Stimulated activated CD4-positive, alpha-beta T cell treated with anti-CD3 and anti-CD28 coated beads, TNF-alpha, amount 100 ng/mL, for 24 hours (primary cell): ENCODE data around the gene GBF1.
"Not testable (repeated sequence)": the region's sequence is repeated elsewhere in the genome, so short reads cannot be mapped to it uniquely, and the experiment has no call there.

Experiments used
- DNase-seq, 3 experiments: peaks; one replicate each; pipeline ENCODE4 v3.0.0-alpha.2; 2020; ENCODE audit warnings: low read depth in 3 of 3

GBF1 gene

DNA sequence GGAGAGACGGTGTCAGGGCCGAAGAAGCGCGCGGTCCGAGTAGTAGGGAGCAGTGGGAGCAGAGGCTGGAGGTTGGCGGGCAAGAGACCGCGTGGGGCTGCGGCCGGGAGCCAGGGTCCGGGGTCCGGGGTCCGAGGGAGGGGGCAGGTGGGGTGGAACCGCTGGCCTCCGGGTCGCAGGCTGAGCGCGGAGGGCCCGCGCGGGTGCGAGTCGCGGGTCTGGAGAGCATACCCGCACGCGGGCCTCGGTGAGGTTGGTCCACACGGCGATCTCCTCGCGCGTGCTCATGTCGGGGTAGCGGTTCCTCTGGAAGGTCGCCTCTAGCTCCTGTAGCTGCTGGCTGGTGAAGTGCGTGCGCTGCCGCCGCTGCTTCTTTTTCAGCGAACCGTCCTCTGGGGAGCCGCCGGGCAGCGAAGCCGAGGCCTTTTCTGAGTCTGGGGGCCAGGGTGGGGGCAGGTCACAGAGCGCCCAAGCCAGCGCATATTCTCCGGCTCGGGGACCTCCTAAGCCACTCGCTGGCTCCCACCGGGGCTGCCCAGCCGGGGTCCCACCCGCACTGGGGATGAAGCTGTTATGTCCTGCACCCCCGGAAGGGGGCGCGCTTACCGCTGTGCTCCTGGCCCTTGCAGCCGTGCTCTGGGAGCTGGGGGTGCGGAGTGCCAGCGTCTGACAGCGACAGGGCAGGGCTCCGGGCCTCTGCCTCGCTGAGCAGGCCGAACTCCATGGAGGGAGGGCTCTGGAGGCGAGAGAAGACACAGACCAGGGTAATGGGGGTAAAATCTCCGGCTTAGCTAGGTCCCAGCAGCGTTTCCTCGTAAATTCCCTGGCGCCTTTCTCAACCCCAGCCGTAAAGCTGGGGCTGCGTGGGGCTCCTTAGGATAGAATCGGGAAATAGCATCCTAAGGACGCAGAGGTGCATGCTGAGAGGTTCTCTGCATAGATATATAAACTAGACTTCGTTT, 13.7 kb upstream of the GBF1 start:
- DNase-seq: peak; percentile 48 to 77 (median 58)

DNA sequence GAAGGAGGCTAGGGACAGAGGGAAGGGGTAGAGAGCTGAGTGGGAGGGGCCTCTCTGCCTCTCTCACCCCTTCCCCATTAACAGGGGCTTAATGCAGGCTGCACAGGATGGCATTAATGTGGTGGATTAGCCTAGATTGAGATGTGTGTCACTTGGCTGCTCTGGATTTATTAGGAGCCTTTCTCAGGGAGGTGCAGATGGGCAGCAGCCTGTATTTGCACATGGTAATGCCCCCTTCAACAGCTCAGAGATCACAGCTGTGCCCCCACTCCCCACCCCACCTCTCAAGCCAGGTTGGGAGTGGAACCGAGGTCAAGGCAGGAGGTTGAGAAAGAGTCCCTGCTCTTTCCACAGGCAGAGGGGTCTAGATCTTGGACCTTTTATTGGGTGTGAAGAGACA, 11.3 kb upstream of the GBF1 start:
- no peak for DNase-seq

DNA sequence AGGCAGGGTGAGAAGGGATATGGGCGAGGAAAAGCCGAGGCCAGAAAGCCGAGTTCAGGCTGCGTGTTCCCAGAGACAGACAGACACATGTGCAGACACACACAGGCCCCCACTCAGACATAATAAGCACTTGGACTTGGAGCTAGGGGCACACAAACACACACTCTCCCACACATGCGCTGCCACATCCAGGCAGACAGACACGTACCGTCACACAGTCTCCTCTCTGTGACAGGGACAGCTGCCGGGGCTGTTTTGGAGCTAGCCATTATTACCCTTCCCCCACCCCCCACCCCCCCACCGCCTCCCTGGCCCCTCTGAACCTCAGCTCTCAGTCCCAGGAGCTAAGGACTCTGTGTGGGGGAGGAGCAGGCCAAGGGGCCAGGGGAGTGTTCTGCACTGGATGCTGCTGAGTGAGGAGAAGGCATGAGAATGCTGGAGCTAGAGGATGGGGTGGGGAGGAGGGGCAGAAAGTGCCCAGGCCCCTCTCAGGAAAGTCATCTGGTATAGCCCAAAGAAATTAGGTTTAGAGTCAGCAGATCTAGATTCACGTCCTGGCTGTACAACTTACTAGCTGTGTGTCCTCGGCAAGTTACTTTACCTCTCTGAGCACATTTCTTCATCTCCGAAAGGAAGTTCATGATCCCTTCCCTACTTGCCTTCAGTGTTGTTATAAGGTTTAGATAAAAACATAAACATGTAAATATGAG, 10.3 kb upstream of the GBF1 start:
- no peak for DNase-seq

DNA sequence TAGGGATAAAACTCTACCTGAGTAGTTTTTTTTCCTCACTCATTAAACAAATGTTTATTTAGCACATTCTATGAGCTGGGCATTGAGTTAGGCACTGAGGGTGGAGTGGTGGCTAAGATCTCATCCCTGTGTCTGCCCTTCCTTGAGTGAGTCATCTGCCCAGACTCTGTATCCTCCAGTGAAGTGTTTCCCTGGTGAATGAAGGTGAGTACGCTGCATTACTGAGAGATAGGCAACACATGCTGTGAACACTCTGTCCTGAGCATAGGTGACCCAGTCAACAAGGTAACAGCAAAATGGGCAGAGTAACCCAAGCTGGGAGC, 9.8 kb upstream of the GBF1 start:
- no peak for DNase-seq

DNA sequence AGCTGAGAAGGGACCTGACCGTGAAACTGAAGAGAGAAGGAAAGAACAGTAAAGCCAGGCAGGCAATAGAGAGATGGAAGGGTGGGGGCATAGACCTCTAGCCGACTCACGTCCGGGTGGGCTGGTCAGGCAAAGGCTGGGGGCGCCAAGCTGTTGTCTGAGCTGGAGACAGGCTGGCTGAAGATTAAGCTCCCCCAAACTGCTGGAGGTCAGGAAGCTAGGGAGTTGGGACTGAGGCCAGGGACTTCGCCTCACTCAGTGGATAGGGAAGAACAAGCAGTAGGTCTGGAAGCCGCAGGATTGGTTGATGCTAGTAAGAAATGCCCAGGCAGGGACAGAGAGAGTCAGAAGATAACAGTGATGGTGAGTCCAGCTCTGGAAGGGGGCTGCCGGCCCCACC, 9.3 kb upstream of the GBF1 start:
- no peak for DNase-seq

DNA sequence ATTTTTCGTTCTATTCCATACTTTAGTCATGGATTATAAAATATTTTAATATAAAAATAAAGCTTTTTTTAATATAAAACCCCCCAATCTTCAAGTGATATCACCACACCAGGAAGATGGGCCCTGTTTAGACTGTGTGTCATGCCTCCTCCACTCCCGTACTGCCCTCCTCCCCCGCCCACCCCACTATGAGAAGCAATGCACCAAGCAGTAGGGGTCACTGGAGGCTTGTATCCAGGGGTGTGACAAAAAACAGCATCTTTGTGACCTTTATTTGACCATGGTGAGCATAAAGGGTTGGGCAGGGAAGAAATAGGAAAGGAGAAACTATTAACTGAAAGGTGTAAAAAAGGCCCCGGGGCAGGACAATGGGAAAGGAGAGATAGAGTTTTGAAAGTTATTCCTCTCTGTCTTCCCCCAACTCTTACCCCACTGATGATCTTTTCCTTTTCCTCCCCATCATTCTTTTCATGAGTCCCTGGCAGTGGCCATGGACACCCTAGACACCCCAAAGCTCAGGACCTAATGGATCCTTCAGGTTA, 7.5 kb upstream of the GBF1 start:
- no peak for DNase-seq

DNA sequence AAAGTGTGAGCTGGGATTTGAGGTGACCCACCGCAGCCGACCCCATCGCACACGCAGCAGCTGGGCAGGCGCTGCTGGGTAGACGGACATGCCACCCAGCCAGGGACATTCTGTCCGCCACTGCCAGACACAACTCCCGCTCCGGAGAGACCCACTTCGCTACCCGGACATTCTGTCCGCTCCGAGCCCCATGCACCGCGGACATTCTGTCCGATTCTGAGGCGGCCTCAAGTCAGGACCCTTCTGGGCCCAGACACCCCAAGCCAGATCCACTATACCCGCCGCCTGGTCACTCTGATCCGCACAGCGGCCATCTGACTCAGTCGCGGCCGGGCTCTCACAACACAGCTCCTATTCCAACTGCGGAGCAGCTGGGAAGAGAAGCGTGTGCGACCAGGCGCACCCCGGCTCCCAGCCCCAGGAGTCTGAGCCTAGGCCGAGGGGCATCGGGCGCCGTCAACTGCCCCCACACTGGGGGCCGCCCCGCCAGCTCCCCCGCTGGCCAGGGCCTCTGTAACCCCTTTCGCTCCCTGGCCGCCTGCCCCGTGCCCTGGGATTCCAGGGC, 4.8 kb upstream of the GBF1 start:
- no peak for DNase-seq

DNA sequence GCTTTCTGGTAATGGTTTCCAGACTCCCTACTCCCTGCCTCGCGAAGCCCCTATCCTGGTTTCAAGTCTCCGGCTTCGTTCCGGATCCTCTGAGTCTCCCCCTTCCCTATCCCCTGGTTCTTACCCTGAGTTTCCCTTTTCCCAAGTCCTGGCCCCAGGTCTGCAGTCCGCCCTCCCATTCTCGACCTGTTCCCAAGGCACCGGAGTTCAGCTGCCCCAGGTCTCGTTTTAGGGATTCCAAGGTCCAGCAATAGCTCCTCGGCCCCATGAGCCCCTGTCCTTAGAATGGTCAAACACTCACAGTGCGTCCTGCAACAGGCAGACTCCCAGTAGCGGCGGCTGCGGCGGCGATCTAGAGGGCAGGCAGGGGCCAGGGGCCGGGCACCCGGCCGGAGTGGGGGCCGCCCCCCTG, 4.3 kb upstream of the GBF1 start:
- DNase-seq: no peak

DNA sequence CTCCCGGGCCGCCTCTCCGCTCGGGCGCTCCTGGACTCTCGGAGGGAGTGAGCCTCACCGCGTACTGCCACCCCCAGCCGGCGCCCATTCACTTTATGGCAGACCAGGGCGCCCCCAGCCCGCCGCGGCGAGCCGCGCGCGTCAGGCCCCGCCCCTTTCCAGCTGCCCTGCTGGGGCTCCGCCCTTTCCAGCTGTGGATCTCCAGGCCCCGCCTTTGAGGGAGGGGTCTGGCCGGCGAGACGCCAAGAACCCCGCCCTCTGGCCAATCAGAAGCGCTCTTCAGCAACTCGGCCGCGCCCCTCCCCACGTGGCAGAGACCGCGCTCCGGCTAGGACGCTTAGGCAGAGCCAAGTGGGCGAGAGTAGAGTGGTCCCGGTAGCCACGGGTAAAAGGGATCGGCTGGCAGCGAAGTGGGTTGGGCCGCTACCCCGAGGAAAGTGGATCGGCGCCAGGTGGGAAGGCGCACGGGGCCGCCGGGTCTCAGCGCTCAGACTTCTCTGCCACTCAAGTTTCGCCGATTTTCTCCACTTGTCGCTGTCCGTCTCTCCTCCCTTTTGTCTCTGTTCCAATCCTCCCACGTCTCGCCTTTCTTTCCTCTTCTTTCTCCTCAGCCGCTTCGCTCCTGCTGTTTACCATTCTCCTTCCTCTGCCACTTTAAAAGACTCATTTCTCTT, 3.8 kb upstream of the GBF1 start, which contains the start of gene PITX3:
PITX3 (minus strand) TSS at position 69 of the 674 bp plus-strand sequence. CDS start 9,432 bp downstream, outside the sequence.
- DNase-seq: peak; percentile 80 to 92 (median 81)

DNA sequence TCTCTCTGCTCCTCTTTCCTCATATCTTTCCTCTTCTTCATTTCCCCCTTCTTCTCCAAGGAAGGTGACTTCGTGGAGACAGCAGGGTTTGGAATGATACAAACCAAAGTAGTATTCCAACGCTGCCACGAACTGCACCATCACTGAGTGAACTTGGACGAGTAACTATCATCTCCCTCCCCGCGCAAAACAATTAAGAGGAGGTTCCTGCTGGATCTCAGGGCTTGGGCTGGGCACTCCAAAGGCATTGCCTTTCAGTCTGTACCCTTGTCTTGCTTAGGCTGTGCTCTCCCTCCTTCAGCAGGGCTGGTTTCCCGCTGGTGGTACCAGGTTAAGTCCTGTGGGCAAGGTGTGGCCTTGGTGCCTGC, 3.2 kb upstream of the GBF1 start:
- DNase-seq: no peak

DNA sequence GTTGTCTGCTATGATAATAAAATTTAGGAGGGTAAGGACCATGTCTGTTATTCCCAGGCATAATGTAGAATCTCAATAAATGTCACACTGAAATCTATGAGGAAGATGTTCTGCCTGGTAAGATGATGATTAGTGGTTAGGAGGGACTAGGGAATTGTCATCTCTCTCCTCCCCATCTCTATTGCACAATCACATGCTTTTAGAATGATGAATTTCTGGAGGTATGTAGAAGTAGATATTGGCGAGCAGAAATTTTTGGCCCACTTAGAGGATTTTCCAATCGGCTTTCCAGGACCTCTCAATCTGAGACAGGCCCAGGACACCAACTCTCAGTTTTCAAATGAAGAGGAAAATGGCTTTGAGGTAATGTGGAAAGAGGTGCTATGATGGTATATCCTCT, 2.0 kb upstream of the GBF1 start:
- DNase-seq: no peak

DNA sequence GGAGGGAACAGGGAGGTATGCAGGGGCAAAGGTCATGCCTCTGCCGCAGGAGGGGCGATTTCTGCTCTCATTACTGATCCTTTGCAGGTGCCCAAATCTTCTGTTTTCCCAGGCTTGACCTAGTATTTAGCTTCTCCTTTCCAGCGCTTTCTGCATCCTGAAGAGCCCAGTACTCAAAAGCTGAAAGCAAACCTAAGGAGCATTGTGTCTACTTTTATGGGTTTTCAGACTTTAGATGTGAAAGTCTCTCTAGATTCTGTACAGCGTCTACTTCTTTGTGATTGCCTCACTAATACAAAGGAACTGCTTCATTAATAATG, 560 bp downstream of the GBF1 start:
- no peak for DNase-seq

DNA sequence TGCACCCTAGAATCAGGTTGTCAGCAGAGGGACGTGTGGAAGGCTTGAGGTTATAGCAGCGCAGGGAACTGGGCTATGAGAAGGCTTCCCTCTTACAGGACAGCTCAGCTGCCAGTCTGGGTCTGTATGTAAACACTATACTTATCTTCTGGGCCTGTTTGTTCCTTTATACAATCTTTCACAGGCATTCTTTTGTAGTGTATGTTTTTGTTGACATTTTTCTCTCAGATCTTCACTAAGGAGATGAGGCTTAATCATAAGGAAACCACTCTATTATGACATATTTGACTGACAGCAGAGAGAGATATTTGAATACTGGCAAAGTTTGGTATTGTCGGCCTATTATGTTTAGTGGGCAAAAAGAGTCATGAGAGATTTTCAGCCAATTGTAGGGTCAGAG, 929 bp downstream of the GBF1 start:
- DNase-seq: no peak

DNA sequence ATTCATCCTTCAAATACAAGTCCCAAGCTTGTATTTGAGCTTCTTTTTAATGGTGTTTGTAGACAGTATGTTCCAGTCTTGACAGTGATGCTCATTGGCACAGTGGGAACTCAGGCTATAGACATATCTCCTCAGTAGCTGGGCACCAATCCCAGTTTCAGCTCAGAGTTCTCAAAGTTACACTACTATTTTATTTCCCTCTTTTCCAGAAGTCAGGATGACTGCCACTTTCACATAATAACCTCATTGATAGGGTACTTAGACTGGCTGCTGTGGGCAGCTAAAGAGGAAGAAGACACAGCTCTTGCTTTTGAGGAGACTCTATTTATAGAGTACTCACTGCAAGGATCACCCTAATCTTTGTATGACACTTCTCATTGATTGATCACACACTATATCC, 2.4 kb downstream of the GBF1 start:
- no peak for DNase-seq

DNA sequence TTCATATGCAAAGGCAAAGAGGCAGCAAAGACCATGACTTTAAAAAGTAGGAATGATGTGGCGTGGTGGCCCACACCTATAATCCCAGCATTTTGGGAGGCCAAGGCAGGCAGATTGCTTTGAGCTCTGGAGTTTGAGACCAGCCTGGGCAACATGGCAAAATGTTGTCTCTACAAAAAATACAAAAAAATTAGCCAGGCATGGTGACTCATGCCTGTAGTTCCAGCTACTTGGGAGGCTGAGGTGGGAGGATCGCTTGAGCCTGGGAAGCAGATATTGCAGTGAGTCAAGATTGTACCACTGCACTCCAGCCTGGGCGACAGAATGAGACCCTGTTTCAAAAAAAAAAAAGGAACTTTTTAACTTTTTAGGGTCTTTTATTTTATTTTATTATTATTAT, 7.2 kb downstream of the GBF1 start:
- not testable (repeated sequence) for DNase-seq

DNA sequence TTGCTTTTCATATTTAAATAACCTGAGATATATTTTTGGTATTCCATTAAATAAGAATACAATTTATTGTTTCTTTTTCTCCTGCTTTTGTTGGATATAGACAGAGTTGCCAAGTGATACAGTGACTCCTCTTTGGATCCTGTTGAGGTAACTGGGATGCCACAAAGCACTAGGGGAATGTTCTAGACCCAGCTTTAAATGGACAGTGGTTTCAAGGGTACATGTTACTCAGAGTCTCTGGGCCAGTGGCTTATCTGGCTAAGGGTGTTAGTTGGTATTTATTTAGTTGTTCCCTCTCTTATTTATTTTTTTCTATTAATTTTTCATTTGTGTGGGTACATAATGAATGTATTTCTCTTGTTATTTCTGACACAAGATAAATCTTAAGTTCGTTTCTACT, 9.1 kb downstream of the GBF1 start:
- DNase-seq: no peak

DNA sequence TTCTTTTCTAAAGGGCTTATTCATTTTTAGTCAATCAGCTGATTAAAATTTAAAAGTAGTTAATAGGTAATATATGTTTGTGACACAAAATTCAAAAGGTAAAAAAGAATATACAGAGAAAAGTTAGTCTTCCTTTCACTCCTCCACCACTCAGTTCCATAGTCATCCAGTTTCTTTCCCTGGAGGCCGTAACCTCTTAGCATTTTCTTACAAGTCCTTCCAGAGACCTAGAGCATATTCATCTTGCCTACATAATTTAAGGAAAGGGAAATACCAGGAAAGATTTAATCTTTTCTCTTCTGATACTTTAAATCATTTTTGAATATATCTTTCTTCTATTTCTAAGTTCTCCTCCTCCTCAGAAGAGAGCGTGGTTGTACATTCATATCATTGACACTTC, 10.1 kb downstream of the GBF1 start:
- DNase-seq: no peak

DNA sequence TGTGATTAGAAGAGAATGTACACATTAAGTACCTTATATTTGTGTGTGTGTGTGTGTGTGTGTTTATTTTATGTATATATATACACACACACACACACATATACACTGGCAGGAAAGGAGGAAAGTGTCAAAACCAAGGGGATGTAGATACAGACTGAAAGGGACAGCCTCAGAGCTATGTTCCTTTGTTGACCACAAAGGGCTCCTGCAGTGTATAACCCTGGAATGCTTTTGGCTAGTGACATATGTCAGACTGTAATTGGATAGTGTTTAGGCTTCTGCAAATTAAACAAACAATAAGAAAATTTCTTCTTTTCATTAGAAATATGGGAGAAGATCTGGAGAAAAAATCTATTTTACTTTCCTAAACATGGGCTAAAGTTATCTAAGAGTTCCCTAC, 15.9 kb downstream of the GBF1 start:
- DNase-seq: no peak

DNA sequence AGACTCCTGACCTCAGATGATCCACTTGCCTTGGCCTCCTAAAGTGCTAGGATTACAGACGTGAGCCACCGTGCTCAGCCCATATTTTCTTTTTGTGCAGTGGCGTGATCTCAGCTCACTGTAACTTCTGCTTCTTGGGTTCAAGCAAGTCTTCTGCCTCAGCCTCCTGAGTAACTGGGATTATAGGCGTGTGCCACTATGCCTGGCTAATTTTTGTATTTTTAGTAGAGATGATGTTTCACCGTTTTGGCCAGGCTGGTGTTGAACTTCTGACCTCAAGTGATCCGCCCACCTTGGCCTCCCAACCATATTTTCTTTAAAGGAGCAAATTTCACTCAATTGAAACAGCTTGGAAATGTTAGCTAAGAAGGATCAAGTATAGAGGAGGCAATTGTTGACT, 16.5 kb downstream of the GBF1 start:
- no peak for DNase-seq

DNA sequence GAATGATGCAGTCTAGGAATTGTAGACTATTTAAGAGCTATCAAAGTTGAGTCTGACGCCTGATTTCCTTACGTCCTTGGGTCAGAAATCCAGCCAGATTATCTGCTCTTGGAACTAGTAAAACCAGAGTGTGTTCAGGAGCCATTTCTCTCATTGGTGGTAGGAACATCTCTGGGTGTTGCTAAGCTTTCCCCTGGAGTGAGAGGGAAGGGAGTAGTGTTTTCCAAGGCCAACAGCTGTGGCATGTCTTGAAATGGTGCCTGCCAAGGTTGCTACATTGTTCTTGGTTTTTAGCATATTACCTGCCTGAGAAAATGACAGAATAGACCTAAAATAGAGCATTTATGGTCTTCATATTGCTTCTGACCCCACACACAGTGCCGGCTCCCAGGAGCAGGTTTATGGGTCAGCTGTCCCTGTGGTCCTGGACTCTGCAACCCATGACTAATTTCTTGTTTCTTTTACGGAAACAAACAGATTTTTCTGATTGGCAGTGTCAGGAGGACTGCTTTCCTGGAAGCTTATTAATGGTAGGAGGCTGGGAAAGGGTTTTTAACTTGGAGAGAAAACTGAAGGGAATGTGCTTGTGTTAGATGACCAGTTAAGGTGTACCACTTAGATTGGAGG, 17.5 kb downstream of the GBF1 start:
- DNase-seq: no peak

DNA sequence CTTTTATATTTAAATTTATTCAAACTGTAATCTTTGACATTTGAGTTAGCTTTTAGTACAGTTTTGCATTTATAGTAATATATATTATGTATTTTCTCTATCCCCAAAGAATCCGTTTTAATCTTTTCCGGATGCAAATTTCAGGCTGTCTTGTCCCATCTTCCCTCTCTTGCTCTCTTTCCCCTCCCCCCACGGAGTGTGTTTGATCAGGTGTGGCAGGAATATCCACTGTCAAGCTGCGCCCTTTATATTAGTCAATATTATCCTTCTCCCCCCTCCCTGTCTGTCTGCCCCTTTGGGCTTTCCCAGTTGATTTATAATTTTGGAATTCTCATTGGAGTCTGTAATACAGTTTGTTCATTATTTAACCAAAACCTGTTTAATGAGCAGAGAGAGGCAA, 19.0 kb downstream of the GBF1 start:
- DNase-seq: no peak

DNA sequence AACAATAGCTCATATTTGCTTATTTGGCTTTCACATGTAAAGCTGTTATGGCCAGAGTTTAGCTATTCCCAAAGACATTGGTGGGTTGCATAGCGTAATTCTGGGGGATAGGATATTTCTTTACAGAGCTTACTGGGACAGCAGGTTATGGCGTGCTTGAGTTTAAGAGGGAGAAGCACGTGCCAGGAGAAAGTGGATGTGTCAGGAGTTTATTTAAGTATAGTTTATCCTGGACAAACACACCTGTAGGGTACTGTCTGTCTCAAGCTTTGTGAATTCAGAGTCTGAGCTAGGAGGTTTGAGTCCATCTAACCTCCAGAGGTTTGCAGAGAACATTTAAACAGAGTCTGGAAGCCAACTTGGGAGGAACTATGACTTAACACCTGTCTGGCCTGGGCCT, 21.3 kb downstream of the GBF1 start:
- no peak for DNase-seq
